ENCODE results near the gene NRXN3.
"Not testable (repeated sequence)": the region's sequence is repeated elsewhere in the genome, so short reads cannot be mapped to it uniquely, and the experiment has no call there.

NRXN3 gene

GRCh38 chr14:78417532-78417931, 247.4 kb downstream of the NRXN3 start:
- no peak for DNase-seq

- no peak for DNase-seq
Measured at GRCh38 chr14:78424311-78424710, 254.1 kb downstream of the NRXN3 start.

GRCh38 chr14:78425330-78425729, 255.2 kb downstream of the NRXN3 start:
- no peak for DNase-seq

- no peak for DNase-seq
Measured at GRCh38 chr14:78425782-78426181, 255.6 kb downstream of the NRXN3 start.

GRCh38 chr14:78432046-78432445, 261.9 kb downstream of the NRXN3 start:
- DNase-seq = no peak

GRCh38 chr14:78437448-78437847, 267.3 kb downstream of the NRXN3 start:
- DNase-seq = not testable (repeated sequence)

GRCh38 chr14:78440356-78440894, 270.3 kb downstream of the NRXN3 start:
- DNase-seq = no peak

- no peak for DNase-seq
Measured at GRCh38 chr14:78443834-78444233, 273.7 kb downstream of the NRXN3 start.

- DNase-seq = no peak
Measured at GRCh38 chr14:78445275-78445674, 275.1 kb downstream of the NRXN3 start.

GRCh38 chr14:78446807-78447206, 276.6 kb downstream of the NRXN3 start:
- no peak for DNase-seq

- DNase-seq = no peak
Measured at GRCh38 chr14:78448164-78449094, 278.3 kb downstream of the NRXN3 start.

- no peak for DNase-seq
Measured at GRCh38 chr14:78450669-78451318, 280.6 kb downstream of the NRXN3 start.

- DNase-seq = no peak
Measured at GRCh38 chr14:78451319-78451695, 281.1 kb downstream of the NRXN3 start.

- no peak for DNase-seq
Measured at GRCh38 chr14:78455896-78456435, 285.8 kb downstream of the NRXN3 start.

- DNase-seq = no peak
Measured at GRCh38 chr14:78469947-78470346, 299.8 kb downstream of the NRXN3 start.

GRCh38 chr14:78479127-78479780, 309.1 kb downstream of the NRXN3 start:
- DNase-seq = no peak

- DNase-seq = no peak
Measured at GRCh38 chr14:78484028-78484427, 313.9 kb downstream of the NRXN3 start.

- no peak for DNase-seq
Measured at GRCh38 chr14:78486081-78486480, 315.9 kb downstream of the NRXN3 start.

GRCh38 chr14:78486621-78487020, 316.4 kb downstream of the NRXN3 start:
- no peak for DNase-seq

- DNase-seq = not testable (repeated sequence)
Measured at GRCh38 chr14:78487573-78487972, 317.4 kb downstream of the NRXN3 start.

- DNase-seq = no peak
Measured at GRCh38 chr14:78488938-78489337, 318.8 kb downstream of the NRXN3 start.

- DNase-seq = no peak
Measured at GRCh38 chr14:78491048-78491447, 320.9 kb downstream of the NRXN3 start.

GRCh38 chr14:78498062-78498595, 328.0 kb downstream of the NRXN3 start:
- no peak for DNase-seq
